WTC11 (cell line): ENCODE results near the gene CAMSAP3. TPM values are rescaled to one million over a fixed set of nuclear protein-coding genes. Genes with fewer than 3 reads are reported as not detected.

Experiments used
- ATAC-seq: fragments of 200-7000 bp; cut with Tn5 transposase; 2 replicates; pipeline ENCODE4 v1.10.0; 2021; ENCODE audit warnings: mild to moderate bottlenecking, moderate library complexity
- CTCF ChIA-PET: fragments of 300-600 bp; sonication (Branson Sonifier 250); formaldehyde crosslinking; loops from one replicate; lab custom pipeline; 2021; ENCODE audit warnings: antibody characterized with exemption; lab: Charles Lee
- POLR2A ChIA-PET: fragments of 350-600 bp; sonication (Branson Sonifier 250); formaldehyde crosslinking; loops from one replicate; lab custom pipeline; 2021; ENCODE audit warnings: antibody characterized with exemption; lab: Charles Lee
- DNase-seq: peaks from one replicate; pipeline ENCODE4 v3.0.0; 2021; ENCODE audit warnings: low spot score
- H3K27ac Mint-ChIP-seq: 2 replicates; pipeline ENCODE4 v1.8.0; 2021; ENCODE audit warnings: mixed read lengths
- H3K27me3 Mint-ChIP-seq: 2 replicates; pipeline ENCODE4 v1.8.0; 2021; ENCODE audit warnings: low read depth, mild to moderate bottlenecking, moderate library complexity, mixed read lengths
- H3K36me3 Mint-ChIP-seq: 2 replicates; pipeline ENCODE4 v1.8.0; 2021; ENCODE audit warnings: mixed read lengths
- H3K4me1 Mint-ChIP-seq: 2 replicates; pipeline ENCODE4 v1.8.0; 2022; ENCODE audit warnings: mixed read lengths
- H3K4me3 Mint-ChIP-seq: 2 replicates; pipeline ENCODE4 v1.8.0; 2021; ENCODE audit warnings: mild to moderate bottlenecking, moderate library complexity, mixed read lengths
- H3K9me3 Mint-ChIP-seq: 2 replicates; pipeline ENCODE4 v1.8.0; 2021; ENCODE audit warnings: mixed read lengths
- CREM ChIP-seq: sonication (generic); formaldehyde crosslinking; IDR thresholded peaks from 2 replicates; pipeline ENCODE4 v1.8.1; 2022; ENCODE audit warnings: mild to moderate bottlenecking, missing genetic modification reagents, moderate library complexity
- EMX1 ChIP-seq: fragments of 250-450 bp; sonication (Bioruptor Pico); IDR thresholded peaks from 2 replicates; pipeline ENCODE4 v1.8.0; 2021; ENCODE audit warnings: mild to moderate bottlenecking
- ESRRA ChIP-seq: sonication (generic); formaldehyde crosslinking; IDR thresholded peaks from 2 replicates; pipeline ENCODE4 v1.8.1; 2022; ENCODE audit warnings: mild to moderate bottlenecking, missing genetic modification reagents, borderline replicate concordance
- FOXJ3 ChIP-seq: sonication (generic); formaldehyde crosslinking; IDR thresholded peaks from 2 replicates; pipeline ENCODE4 v1.9.0; 2021; ENCODE audit warnings: missing genetic modification reagents, mild to moderate bottlenecking, borderline replicate concordance
- GABPB1 ChIP-seq: sonication (generic); formaldehyde crosslinking; IDR thresholded peaks from 2 replicates; pipeline ENCODE4 v1.8.1; 2023; ENCODE audit warnings: mild to moderate bottlenecking, missing genetic modification reagents
- HMGA2 ChIP-seq: fragments of 250-450 bp; sonication (Bioruptor Pico); IDR thresholded peaks from 2 replicates; pipeline ENCODE4 v1.4.0; 2021; ENCODE audit warnings: mild to moderate bottlenecking, moderate library complexity
- IRF2 ChIP-seq: sonication (generic); formaldehyde crosslinking; IDR thresholded peaks from 2 replicates; pipeline ENCODE4 v1.8.0; 2022; ENCODE audit warnings: low read depth, missing genetic modification reagents, borderline replicate concordance
- JUN ChIP-seq: sonication (generic); formaldehyde crosslinking; IDR thresholded peaks from 2 replicates; pipeline ENCODE4 v1.8.0; 2023; ENCODE audit warnings: mild to moderate bottlenecking, missing genetic modification reagents
- KAT7 ChIP-seq: sonication (generic); formaldehyde crosslinking; IDR thresholded peaks from 2 replicates; pipeline ENCODE4 v1.8.1; 2023; ENCODE audit warnings: missing genetic modification reagents, mild to moderate bottlenecking, borderline replicate concordance
- MYBL2 ChIP-seq: sonication (generic); formaldehyde crosslinking; IDR thresholded peaks from 2 replicates; pipeline ENCODE4 v1.8.1; 2023; ENCODE audit warnings: mild to moderate bottlenecking, moderate library complexity, missing genetic modification reagents
- NFATC4 ChIP-seq: fragments of 250-450 bp; sonication (Bioruptor Pico); IDR thresholded peaks from 2 replicates; pipeline ENCODE4 v1.9.0; 2021; ENCODE audit warnings: mild to moderate bottlenecking
- OVOL2 ChIP-seq: fragments of 250-450 bp; sonication (Bioruptor Pico); IDR thresholded peaks from 2 replicates; pipeline ENCODE4 v1.9.0; 2021; ENCODE audit warnings: mild to moderate bottlenecking, borderline replicate concordance
- SP1 ChIP-seq: sonication (generic); formaldehyde crosslinking; conservative IDR thresholded peaks from 2 replicates; pipeline ENCODE4 v1.8.1; 2022; ENCODE audit warnings: missing genetic modification reagents
- ZNF138 ChIP-seq: sonication (generic); formaldehyde crosslinking; conservative IDR thresholded peaks from 2 replicates; pipeline ENCODE4 v1.8.1; 2022; ENCODE audit warnings: mild to moderate bottlenecking, moderate library complexity, missing genetic modification reagents
- ZNF232 ChIP-seq: sonication (generic); formaldehyde crosslinking; IDR thresholded peaks from 2 replicates; pipeline ENCODE4 v1.8.0; 2022; ENCODE audit warnings: mild to moderate bottlenecking, missing genetic modification reagents
- ZNF423 ChIP-seq: fragments of 250-450 bp; sonication (Bioruptor Pico); IDR thresholded peaks from 2 replicates; pipeline ENCODE4 v2.1.2; 2022; ENCODE audit warnings: mild to moderate bottlenecking, moderate library complexity
- ZNF671 ChIP-seq: fragments of 250-450 bp; sonication (Bioruptor Pico); IDR thresholded peaks from 2 replicates; pipeline ENCODE4 v1.8.0; 2021; ENCODE audit warnings: mild to moderate bottlenecking
- total RNA-seq: library from RNA; stranded (reverse); gene quantifications from 3 replicates; pipeline ENCODE4 v1.2.3, GENCODE V29; 2021
- TF ChIP-seq, protein P1 (sequence below): sonication (generic); formaldehyde crosslinking; IDR thresholded peaks from 2 replicates; pipeline ENCODE4 v1.8.1; 2023; ENCODE audit warnings: mild to moderate bottlenecking, missing genetic modification reagents, borderline replicate concordance
- TF ChIP-seq, protein P2 (sequence below): sonication (generic); formaldehyde crosslinking; IDR thresholded peaks from 2 replicates; pipeline ENCODE4 v1.8.1; 2022; ENCODE audit warnings: low read depth, mild to moderate bottlenecking, moderate library complexity, missing genetic modification reagents, borderline replicate concordance
- TF ChIP-seq, protein P3 (sequence below): sonication (generic); formaldehyde crosslinking; IDR thresholded peaks from 2 replicates; pipeline ENCODE4 v1.8.0; 2023; ENCODE audit warnings: missing genetic modification reagents
- TF ChIP-seq, protein P4 (sequence below): sonication (generic); formaldehyde crosslinking; IDR thresholded peaks from 2 replicates; pipeline ENCODE4 v1.8.0; 2022; ENCODE audit warnings: mild to moderate bottlenecking, missing genetic modification reagents

Gene CAMSAP3
- total RNA-seq, 1 experiment from 2014 or later, result 27.8 TPM

DNA sequence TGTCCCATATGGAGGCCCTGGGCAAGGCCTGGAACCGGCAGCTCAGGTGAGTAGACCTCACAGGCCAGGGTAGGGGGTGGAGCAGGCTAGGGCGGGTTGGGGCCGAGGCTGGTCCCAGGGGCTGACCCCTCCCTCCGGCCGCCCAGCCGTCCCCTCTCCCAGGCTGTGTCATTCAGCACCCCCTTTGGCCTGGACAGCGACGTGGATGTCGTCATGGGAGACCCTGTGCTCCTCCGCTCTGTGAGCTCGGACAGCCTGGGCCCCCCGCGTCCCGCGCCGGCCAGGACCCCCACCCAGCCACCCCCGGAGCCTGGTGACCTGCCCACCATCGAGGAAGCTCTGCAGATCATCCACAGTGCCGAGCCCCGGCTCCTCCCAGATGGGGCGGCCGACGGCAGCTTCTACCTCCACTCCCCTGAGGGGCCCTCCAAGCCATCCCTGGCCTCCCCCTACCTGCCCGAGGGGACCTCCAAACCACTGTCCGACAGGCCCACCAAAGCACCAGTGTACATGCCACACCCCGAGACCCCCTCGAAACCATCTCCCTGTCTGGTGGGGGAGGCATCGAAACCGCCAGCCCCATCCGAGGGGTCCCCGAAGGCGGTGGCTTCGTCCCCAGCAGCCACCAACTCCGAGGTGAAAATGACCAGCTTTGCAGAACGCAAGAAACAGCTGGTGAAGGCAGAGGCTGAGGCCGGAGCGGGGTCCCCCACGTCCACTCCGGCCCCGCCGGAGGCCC is 16.0 kb downstream of the CAMSAP3 start:
- no peak for DNase-seq
- H3K27me3 Mint-ChIP-seq, result no peaks in the 10 kb centered on the region; the same call in 1 of the 2 replicates
- no peaks in the 10 kb centered on the region for H3K9me3 Mint-ChIP-seq
- POLR2A ChIA-PET, result no interaction called here
- no peak for ATAC-seq
- peaks cover 13% of the 10 kb centered on the region for H3K36me3 Mint-ChIP-seq
- H3K27ac Mint-ChIP-seq, result no peak overlapping the region
- CTCF ChIA-PET, result interaction anchor here (1.3 kb wide), 1 partner anchor 43 kb away, joined by 7 read pairs; no protein-coding TSS in a partner anchor
- no peak overlapping the region for H3K4me3 Mint-ChIP-seq
- H3K4me1 Mint-ChIP-seq, result no peaks in the 10 kb centered on the region
- TF ChIP-seq HMGA2 (CRISPR knock-in tag) (no peak), CREM (CRISPR knock-in tag) (no peak)
- TF ChIP-seq, protein P1, sequence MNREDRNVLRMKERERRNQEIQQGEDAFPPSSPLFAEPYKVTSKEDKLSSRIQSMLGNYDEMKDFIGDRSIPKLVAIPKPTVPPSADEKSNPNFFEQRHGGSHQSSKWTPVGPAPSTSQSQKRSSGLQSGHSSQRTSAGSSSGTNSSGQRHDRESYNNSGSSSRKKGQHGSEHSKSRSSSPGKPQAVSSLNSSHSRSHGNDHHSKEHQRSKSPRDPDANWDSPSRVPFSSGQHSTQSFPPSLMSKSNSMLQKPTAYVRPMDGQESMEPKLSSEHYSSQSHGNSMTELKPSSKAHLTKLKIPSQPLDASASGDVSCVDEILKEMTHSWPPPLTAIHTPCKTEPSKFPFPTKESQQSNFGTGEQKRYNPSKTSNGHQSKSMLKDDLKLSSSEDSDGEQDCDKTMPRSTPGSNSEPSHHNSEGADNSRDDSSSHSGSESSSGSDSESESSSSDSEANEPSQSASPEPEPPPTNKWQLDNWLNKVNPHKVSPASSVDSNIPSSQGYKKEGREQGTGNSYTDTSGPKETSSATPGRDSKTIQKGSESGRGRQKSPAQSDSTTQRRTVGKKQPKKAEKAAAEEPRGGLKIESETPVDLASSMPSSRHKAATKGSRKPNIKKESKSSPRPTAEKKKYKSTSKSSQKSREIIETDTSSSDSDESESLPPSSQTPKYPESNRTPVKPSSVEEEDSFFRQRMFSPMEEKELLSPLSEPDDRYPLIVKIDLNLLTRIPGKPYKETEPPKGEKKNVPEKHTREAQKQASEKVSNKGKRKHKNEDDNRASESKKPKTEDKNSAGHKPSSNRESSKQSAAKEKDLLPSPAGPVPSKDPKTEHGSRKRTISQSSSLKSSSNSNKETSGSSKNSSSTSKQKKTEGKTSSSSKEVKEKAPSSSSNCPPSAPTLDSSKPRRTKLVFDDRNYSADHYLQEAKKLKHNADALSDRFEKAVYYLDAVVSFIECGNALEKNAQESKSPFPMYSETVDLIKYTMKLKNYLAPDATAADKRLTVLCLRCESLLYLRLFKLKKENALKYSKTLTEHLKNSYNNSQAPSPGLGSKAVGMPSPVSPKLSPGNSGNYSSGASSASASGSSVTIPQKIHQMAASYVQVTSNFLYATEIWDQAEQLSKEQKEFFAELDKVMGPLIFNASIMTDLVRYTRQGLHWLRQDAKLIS (CRISPR knock-in tag), result no peak
- TF ChIP-seq, all 79 proteins: peak for 0

DNA sequence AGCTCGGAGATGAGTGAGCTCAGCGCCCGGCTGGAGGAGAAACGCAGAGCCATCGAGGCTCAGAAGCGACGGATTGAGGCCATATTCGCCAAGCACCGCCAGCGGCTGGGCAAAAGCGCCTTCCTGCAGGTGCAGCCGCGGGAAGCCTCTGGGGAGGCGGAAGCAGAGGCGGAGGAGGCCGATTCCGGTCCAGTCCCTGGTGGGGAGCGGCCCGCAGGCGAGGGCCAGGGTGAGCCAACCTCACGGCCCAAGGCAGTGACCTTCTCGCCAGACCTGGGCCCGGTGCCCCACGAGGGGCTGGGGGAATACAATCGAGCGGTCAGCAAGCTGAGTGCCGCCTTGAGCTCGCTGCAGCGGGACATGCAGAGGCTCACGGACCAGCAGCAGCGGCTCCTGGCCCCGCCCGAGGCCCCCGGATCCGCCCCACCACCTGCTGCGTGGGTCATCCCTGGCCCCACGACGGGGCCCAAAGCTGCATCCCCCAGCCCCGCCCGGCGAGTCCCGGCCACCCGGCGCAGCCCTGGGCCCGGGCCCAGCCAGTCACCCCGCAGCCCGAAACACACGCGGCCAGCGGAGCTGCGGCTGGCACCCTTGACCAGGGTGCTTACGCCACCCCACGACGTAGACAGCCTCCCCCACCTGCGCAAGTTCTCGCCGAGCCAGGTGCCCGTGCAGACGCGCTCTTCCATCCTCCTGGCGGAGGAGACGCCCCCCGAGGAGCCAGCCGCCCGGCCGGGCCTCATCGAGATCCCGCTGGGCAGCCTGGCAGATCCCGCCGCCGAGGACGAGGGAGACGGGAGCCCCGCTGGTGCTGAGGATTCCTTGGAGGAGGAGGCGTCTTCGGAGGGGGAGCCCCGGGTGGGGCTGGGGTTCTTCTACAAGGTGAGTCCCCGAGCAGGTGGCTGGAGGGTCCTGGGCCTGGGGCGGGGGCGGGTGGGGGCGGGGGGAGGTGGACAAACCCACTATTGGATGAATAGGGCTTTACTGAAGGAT is 16.9 kb downstream of the CAMSAP3 start:
- ATAC-seq, result no peak
- Mint-ChIP-seq H3K4me1 (no peaks in the 10 kb centered on the region), H3K27ac (no peak overlapping the region), H3K4me3 (no peak overlapping the region), H3K27me3 (no peaks in the 10 kb centered on the region; the same call in 1 of the 2 replicates), H3K9me3 (no peaks in the 10 kb centered on the region), H3K36me3 (peaks cover 13% of the 10 kb centered on the region)
- CTCF ChIA-PET, result interaction anchor here (1.3 kb wide), 1 partner anchor 44 kb away, joined by 7 read pairs; no protein-coding TSS in a partner anchor
- no peak for DNase-seq
- no peak for TF ChIP-seq OVOL2 (CRISPR knock-in tag)
- TF ChIP-seq, protein P2, sequence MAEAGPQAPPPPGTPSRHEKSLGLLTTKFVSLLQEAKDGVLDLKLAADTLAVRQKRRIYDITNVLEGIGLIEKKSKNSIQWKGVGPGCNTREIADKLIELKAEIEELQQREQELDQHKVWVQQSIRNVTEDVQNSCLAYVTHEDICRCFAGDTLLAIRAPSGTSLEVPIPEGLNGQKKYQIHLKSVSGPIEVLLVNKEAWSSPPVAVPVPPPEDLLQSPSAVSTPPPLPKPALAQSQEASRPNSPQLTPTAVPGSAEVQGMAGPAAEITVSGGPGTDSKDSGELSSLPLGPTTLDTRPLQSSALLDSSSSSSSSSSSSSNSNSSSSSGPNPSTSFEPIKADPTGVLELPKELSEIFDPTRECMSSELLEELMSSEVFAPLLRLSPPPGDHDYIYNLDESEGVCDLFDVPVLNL (CRISPR knock-in tag), result no peak
- TF ChIP-seq ZNF671 (CRISPR knock-in tag), result no peak
- TF ChIP-seq SP1 (CRISPR knock-in tag), result no peak
- no peak for TF ChIP-seq MYBL2 (CRISPR knock-in tag)
- no peak for TF ChIP-seq IRF2 (CRISPR knock-in tag)
- TF ChIP-seq NFATC4, result no peak
- POLR2A ChIA-PET, result no interaction called here

DNA sequence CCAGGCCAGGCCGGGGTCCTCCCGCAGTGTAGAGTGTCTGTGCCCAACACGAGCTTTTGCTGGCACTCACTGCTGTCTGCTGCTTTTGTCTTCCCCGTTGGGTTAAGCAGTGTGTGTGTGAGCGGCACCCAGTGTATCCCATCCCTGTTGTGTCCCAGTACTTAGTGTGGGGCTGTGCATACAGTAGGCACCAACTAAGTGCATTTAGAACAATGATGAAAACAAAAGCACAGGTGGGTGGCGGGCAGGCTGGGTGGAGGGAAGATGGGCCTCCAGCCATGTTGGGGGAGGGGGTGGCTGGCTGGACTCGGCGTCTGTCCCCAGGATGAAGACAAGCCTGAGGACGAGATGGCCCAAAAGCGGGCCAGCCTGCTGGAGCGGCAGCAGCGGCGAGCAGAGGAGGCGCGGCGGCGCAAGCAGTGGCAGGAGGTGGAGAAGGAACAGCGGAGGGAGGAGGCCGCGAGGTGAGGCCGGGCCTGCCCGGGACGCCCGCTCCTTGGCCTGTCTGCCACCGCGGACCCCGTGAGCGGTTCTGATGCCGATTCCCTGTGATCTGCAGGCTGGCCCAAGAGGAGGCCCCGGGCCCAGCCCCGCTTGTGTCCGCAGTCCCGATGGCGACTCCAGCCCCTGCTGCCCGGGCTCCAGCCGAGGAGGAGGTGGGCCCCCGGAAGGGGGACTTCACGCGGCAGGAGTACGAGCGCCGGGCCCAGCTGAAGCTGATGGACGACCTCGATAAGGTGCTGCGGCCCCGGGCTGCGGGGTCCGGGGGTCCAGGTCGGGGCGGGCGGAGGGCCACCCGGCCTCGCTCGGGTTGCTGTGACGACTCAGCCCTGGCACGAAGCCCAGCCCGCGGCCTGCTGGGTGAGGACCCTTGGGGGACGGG is 19.4 kb downstream of the CAMSAP3 start:
- ATAC-seq, result no peak
- no peaks in the 10 kb centered on the region; the same call in 1 of the 2 replicates for H3K27me3 Mint-ChIP-seq
- peaks cover 14% of the 10 kb centered on the region; the same call in 1 of the 2 replicates for H3K36me3 Mint-ChIP-seq
- POLR2A ChIA-PET, result no interaction called here
- H3K27ac Mint-ChIP-seq, result no peak overlapping the region
- no peaks in the 10 kb centered on the region for H3K4me1 Mint-ChIP-seq
- DNase-seq, result no peak
- no peak overlapping the region for H3K4me3 Mint-ChIP-seq
- CTCF ChIA-PET, result interaction anchor here (1.0 kb wide), 1 partner anchor 47 kb away, joined by 5 read pairs; no protein-coding TSS in a partner anchor
- no peaks in the 10 kb centered on the region for H3K9me3 Mint-ChIP-seq
- TF ChIP-seq EMX1 (no peak), ZNF423 (CRISPR knock-in tag) (no peak), ZNF232 (no peak), ZNF671 (CRISPR knock-in tag) (no peak), GABPB1 (no peak), KAT7 (CRISPR knock-in tag) (no peak), ESRRA (CRISPR knock-in tag) (no peak), FOXJ3 (CRISPR knock-in tag) (no peak), JUN (no peak), ZNF138 (CRISPR knock-in tag) (no peak)
- TF ChIP-seq, protein P3, sequence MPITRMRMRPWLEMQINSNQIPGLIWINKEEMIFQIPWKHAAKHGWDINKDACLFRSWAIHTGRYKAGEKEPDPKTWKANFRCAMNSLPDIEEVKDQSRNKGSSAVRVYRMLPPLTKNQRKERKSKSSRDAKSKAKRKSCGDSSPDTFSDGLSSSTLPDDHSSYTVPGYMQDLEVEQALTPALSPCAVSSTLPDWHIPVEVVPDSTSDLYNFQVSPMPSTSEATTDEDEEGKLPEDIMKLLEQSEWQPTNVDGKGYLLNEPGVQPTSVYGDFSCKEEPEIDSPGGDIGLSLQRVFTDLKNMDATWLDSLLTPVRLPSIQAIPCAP (CRISPR knock-in tag), result no peak
- TF ChIP-seq, protein P4, sequence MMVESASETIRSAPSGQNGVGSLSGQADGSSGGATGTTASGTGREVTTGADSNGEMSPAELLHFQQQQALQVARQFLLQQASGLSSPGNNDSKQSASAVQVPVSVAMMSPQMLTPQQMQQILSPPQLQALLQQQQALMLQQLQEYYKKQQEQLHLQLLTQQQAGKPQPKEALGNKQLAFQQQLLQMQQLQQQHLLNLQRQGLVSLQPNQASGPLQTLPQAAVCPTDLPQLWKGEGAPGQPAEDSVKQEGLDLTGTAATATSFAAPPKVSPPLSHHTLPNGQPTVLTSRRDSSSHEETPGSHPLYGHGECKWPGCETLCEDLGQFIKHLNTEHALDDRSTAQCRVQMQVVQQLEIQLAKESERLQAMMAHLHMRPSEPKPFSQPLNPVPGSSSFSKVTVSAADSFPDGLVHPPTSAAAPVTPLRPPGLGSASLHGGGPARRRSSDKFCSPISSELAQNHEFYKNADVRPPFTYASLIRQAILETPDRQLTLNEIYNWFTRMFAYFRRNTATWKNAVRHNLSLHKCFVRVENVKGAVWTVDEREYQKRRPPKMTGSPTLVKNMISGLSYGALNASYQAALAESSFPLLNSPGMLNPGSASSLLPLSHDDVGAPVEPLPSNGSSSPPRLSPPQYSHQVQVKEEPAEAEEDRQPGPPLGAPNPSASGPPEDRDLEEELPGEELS, result no peak
